Skin of body (tissue), 2 donors: ENCODE data around the gene IFNA13. TPM values are rescaled to one million over a fixed set of nuclear protein-coding genes. Genes with fewer than 3 reads are reported as not detected.

Experiments used
- DNase-seq: peaks from one replicate; lab custom pipeline; 2025; lab: John Stamatoyannopoulos, UW
- total RNA-seq: library from RNA; depleted of rRNA; stranded (reverse); fragments of >200 nt; gene quantifications from one replicate; pipeline ENCODE4 v1.2.3, GENCODE V29; 2014

IFNA13 gene
- total RNA-seq, 1 donor from 2014 or later: not detected

GRCh38 chr9:21357479-21358460 is 10.1 kb downstream of the IFNA13 start:
- peak; percentile 2 for DNase-seq

GRCh38 chr9:21350787-21351186 is 17.1 kb downstream of the IFNA13 start, which contains the start of gene IFNA6:
Gene IFNA6, minus strand, starts transcription at chr9:21350887. Its CDS starts 0 bp downstream, at chr9:21350887.
- DNase-seq: no peak

- DNase-seq: no peak
Observed at GRCh38 chr9:21348430-21348970, 19.4 kb downstream of the IFNA13 start.

GRCh38 chr9:21340735-21341134 is 27.1 kb downstream of the IFNA13 start:
- DNase-seq: no peak

- DNase-seq: no peak
Observed at GRCh38 chr9:21336457-21336856, 31.4 kb downstream of the IFNA13 start.

- DNase-seq: peak; percentile 97
Observed at GRCh38 chr9:21334701-21335632, 32.9 kb downstream of the IFNA13 start, which contains the start of gene KLHL9. Gene KLHL9, minus strand, starts transcription at chr9:21335404. Its CDS starts 545 bp downstream, at chr9:21334859.

GRCh38 chr9:21333226-21333625 is 34.6 kb downstream of the IFNA13 start:
- no peak for DNase-seq

GRCh38 chr9:21331676-21332402 is 36.0 kb downstream of the IFNA13 start:
- no peak for DNase-seq

GRCh38 chr9:21326526-21327139 is 41.2 kb downstream of the IFNA13 start:
- DNase-seq: peak; percentile 22

GRCh38 chr9:21324047-21324446 is 43.8 kb downstream of the IFNA13 start:
- DNase-seq: no peak

GRCh38 chr9:21322911-21323461 is 44.9 kb downstream of the IFNA13 start:
- no peak for DNase-seq

GRCh38 chr9:21320465-21320864 is 47.4 kb downstream of the IFNA13 start:
- no peak for DNase-seq

- DNase-seq: peak; percentile 12
Observed at GRCh38 chr9:21317956-21318923, 49.6 kb downstream of the IFNA13 start.

Other genes starting within 250 kb of the IFNA13 start
- not detected for gene IFNW1, start 226.2 kb downstream of the IFNA13 start, total RNA-seq
- gene IFNA21, start 201.4 kb downstream of the IFNA13 start, total RNA-seq: not detected
- not detected for gene IFNA4, start 180.5 kb downstream of the IFNA13 start, total RNA-seq
- gene IFNA7, start 165.9 kb downstream of the IFNA13 start, total RNA-seq: not detected
- not detected for gene IFNA10, start 160.9 kb downstream of the IFNA13 start, total RNA-seq
- gene IFNA16, start 150.7 kb downstream of the IFNA13 start, total RNA-seq: not detected
- not detected for gene IFNA17, start 139.8 kb downstream of the IFNA13 start, total RNA-seq
- not detected for gene IFNA14, start 128.1 kb downstream of the IFNA13 start, total RNA-seq
- gene IFNA5, start 62.7 kb downstream of the IFNA13 start, total RNA-seq: not detected
- gene KLHL9, start 32.7 kb downstream of the IFNA13 start, total RNA-seq: 33.2 TPM
- not detected for gene IFNA6, start 17.2 kb downstream of the IFNA13 start, total RNA-seq
- gene IFNA2, start 17.3 kb upstream of the IFNA13 start, total RNA-seq: not detected
- gene IFNA8, start 41.1 kb upstream of the IFNA13 start, total RNA-seq: not detected
- gene IFNA1, start 72.4 kb upstream of the IFNA13 start, total RNA-seq: not detected
- not detected for gene IFNE, start 114.3 kb upstream of the IFNA13 start, total RNA-seq